Retinal pigment epithelial cell (primary cell): Measurements from ENCODE around the gene TIGAR.
A peak's percentile ranks its signal among the peaks of the same experiment; 100 is the strongest.

Source experiments
- DNase-seq: peaks from one replicate; pipeline ENCODE4 v3.0.0-alpha.2; 2010; ENCODE audit warnings: low read depth
- H3K4me3 ChIP-seq: 2 replicates; pipeline ENCODE4 v1.5.1; 2011; ENCODE audit warnings: mild to moderate bottlenecking, low read length, control low read depth, moderate library complexity
- CTCF ChIP-seq: conservative IDR thresholded peaks from 2 replicates; pipeline ENCODE4 v1.5.1; 2011; ENCODE audit warnings: low read depth, low read length, control low read depth, inconsistent platforms

The TIGAR gene

GRCh38 chr12:4379405-4379804, 58.4 kb downstream of the TIGAR start, which contains the start of gene FGF23:
FGF23 (minus strand) TSS chr12:4379712; CDS start chr12:4379582, 130 bp downstream.
- H3K4me3 ChIP-seq = no peak within 1 kb of the TSS
- DNase-seq = peak; percentile 12
- TF ChIP-seq CTCF = no peak

GRCh38 chr12:4380332-4380731, 59.3 kb downstream of the TIGAR start:
- no peak for DNase-seq
- TF ChIP-seq CTCF = no peak
- no peak overlapping the region for H3K4me3 ChIP-seq

- no peak overlapping the region for H3K4me3 ChIP-seq
- no peak for TF ChIP-seq CTCF
- no peak for DNase-seq
Observed at GRCh38 chr12:4383304-4383865, 62.4 kb downstream of the TIGAR start.

GRCh38 chr12:4386801-4387200, 65.8 kb downstream of the TIGAR start:
- H3K4me3 ChIP-seq = no peak overlapping the region
- DNase-seq = no peak
- no peak for TF ChIP-seq CTCF

- H3K4me3 ChIP-seq = no peak overlapping the region
- TF ChIP-seq CTCF = no peak
- no peak for DNase-seq
Observed at GRCh38 chr12:4387607-4388006, 66.6 kb downstream of the TIGAR start.

- H3K4me3 ChIP-seq = no peak overlapping the region
- no peak for DNase-seq
- TF ChIP-seq CTCF = no peak
Observed at GRCh38 chr12:4388032-4388431, 67.0 kb downstream of the TIGAR start.

- DNase-seq = no peak
- TF ChIP-seq CTCF = no peak
- H3K4me3 ChIP-seq = no peak overlapping the region
Observed at GRCh38 chr12:4388662-4389061, 67.6 kb downstream of the TIGAR start.
